ENCODE measurements around the gene MALAT1. TPM values are rescaled to one million over a fixed set of nuclear protein-coding genes. Genes with fewer than 3 reads are reported as not detected.
A peak's percentile ranks its signal among the peaks of the same experiment; 100 is the strongest.
"Not testable (repeated sequence)": the region's sequence is repeated elsewhere in the genome, so short reads cannot be mapped to it uniquely, and the experiment has no call there.

MALAT1 gene
- polyA plus RNA-seq, 4 donors: 155 to 454 (median 226) TPM

GRCh38 chr11:65518941-65519549 is 20.2 kb downstream of the MALAT1 start:
- peaks cover 0 to 22% (median 0%) of the 10 kb centered on the region in 3 donors for H3K4me1 ChIP-seq (ENCODE audit: control insufficient read depth in 3 of 3, insufficient read depth in 2 of 3, low read depth in 1 of 3, low read length in 2 of 3)
- not testable (repeated sequence) for H3K27me3 ChIP-seq (ENCODE audit: control insufficient read depth in 3 of 3, insufficient read depth in 3 of 3, low read length in 3 of 3); FAIRE-seq; H3K36me3 ChIP-seq (ENCODE audit: control insufficient read depth in 3 of 3, insufficient read depth in 2 of 3, low read depth in 1 of 3, low read length in 3 of 3); H3K27ac ChIP-seq (ENCODE audit: low read depth in 1 of 3, low read length in 2 of 3); H3K9me3 ChIP-seq (ENCODE audit: control insufficient read depth in 2 of 2, insufficient read depth in 1 of 2, low read depth in 1 of 2, low read length in 1 of 2); DNase-seq; H3K4me3 ChIP-seq (ENCODE audit: low read depth in 1 of 3, low read length in 3 of 3)
- 86 to 92% (median 92%) methylated on average over 5 to 8 of the region's 8 CpGs for WGBS, 3 donors

DNA sequence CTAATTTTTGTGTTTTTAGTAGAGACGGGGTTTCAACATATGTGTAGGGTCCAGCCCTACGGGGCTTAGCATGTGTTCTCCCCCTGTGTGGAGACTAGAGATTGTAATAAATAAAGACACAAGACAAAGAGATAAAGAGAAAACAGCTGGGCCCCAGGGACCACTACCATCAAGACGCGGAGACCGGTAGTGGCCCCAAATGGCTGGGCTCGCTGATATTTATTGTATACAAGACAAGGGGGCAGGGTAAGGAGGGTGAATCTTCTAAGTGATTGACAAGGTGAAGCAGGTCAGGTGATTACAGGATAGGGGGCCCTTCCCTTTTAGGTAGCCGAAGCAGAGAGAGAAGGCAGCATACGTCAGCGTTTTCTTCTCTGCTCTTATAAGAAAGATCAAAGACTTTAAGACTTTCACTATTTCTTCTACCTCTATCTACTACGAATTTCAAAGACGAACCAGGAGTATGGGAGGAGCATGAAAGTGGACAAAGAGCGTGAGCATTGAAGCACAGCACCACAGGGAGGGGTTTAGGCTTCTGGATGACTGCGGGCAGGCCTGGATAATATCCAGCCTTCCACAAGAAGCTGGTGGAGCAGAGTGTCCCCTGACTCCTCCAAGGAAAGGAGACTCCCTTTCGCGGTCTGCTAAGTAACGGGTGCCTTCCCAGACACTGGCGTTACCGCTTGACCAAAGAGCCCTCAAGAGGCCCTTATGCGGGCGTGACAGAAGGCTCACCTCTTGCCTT is 23.1 kb downstream of the MALAT1 start:
- not testable (repeated sequence) for DNase-seq; FAIRE-seq; H3K27me3 ChIP-seq (ENCODE audit: control insufficient read depth in 3 of 3, insufficient read depth in 3 of 3, low read length in 3 of 3); H3K9me3 ChIP-seq (ENCODE audit: control insufficient read depth in 2 of 2, insufficient read depth in 1 of 2, low read depth in 1 of 2, low read length in 1 of 2); H3K4me3 ChIP-seq (ENCODE audit: low read depth in 1 of 3, low read length in 3 of 3); H3K27ac ChIP-seq (ENCODE audit: low read depth in 1 of 3, low read length in 2 of 3)
- WGBS, 3 donors: 72 to 85% (median 80%) methylated on average over 20 of the region's 20 CpGs
- H3K36me3 ChIP-seq (ENCODE audit: control insufficient read depth in 3 of 3, insufficient read depth in 2 of 3, low read depth in 1 of 3, low read length in 3 of 3): peaks cover 0 to 15% (median 0%) of the 10 kb centered on the region in 3 donors
- H3K4me1 ChIP-seq (ENCODE audit: control insufficient read depth in 3 of 3, insufficient read depth in 2 of 3, low read depth in 1 of 3, low read length in 2 of 3): peaks cover 0 to 36% (median 0%) of the 10 kb centered on the region in 3 donors

DNA sequence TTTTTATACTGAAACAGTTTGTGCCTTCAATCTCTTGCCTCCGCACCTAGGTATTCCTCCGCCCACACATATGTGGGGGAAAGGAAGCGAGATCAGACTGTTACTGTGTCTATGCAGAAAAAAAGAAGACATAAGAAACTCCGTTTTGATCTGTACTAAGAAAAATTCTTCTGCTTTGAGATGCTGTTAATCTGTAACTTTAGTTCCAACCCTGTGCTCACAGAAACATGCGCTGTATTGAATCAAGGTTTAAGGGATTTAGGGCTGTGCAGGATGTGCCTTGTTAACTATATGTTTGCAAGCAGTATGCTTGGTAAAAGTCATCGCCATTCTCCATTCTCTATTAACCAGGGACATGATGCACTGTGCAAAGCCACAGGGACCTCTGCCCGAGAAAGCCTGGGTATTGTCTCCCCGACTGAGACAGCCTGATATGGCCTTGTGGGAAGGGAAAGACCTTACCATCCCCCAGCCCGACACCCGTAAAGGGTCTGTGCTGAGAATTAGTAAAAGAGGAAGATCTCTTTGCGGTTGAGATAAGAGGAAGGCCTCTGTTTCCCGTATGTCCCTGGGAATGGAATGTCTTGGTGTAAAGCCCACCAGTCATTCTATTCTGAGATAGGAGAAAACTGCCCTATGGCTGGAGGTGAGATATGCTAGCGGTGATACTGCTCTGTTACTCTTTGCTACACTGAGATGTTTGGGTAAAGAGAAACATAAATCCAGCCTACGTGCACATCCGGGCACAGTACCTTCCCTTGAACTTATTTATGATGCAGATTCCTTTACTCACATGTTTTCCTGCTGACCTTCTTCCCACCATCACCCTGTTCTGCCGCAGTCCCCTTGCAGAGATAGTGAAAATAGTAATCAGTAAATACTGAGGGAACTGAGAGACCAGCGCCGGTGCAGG is 24.1 kb downstream of the MALAT1 start:
- H3K9me3 ChIP-seq (ENCODE audit: control insufficient read depth in 2 of 2, insufficient read depth in 1 of 2, low read depth in 1 of 2, low read length in 1 of 2); H3K27me3 ChIP-seq (ENCODE audit: control insufficient read depth in 3 of 3, insufficient read depth in 3 of 3, low read length in 3 of 3); FAIRE-seq; H3K4me3 ChIP-seq (ENCODE audit: low read depth in 1 of 3, low read length in 3 of 3): not testable (repeated sequence)
- WGBS, 3 donors: 58 to 77% (median 68%) methylated on average over 18 of the region's 18 CpGs
- Histone ChIP-seq H3K27ac (ENCODE audit: low read depth in 1 of 3, low read length in 2 of 3) (peak overlapping the region in 2 of 3 donors; percentile 25 to 28), H3K4me1 (ENCODE audit: control insufficient read depth in 3 of 3, insufficient read depth in 2 of 3, low read depth in 1 of 3, low read length in 2 of 3) (peaks cover 0 to 36% (median 0%) of the 10 kb centered on the region in 3 donors), H3K36me3 (ENCODE audit: control insufficient read depth in 3 of 3, insufficient read depth in 2 of 3, low read depth in 1 of 3, low read length in 3 of 3) (peaks cover 0 to 25% (median 0%) of the 10 kb centered on the region in 3 donors)
- peak in 1 of 2 donors; percentile 37 for DNase-seq

DNA sequence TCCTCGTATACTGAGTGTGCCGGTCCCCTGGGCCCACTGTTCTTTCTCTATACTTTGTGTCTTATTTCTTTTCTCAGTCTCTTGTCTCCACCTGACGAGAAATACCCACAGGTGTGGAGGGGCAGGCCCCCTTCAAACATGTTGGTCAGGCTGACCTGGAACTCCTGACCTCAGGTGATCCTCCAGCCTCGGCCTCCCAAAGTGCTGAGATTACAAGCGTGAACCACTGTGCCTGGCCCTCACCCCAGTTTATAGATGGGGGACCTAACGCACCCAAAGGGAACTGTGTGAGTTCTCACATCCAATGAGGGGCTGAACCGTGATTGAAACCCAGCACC is 24.8 kb downstream of the MALAT1 start:
- not testable (repeated sequence) for FAIRE-seq; H3K4me3 ChIP-seq (ENCODE audit: low read depth in 1 of 3, low read length in 3 of 3); H3K27me3 ChIP-seq (ENCODE audit: control insufficient read depth in 3 of 3, insufficient read depth in 3 of 3, low read length in 3 of 3); H3K9me3 ChIP-seq (ENCODE audit: control insufficient read depth in 2 of 2, insufficient read depth in 1 of 2, low read depth in 1 of 2, low read length in 1 of 2); DNase-seq
- Histone ChIP-seq H3K27ac (ENCODE audit: low read depth in 1 of 3, low read length in 2 of 3) (peak overlapping the region in 1 of 3 donors; percentile 46), H3K36me3 (ENCODE audit: control insufficient read depth in 3 of 3, insufficient read depth in 2 of 3, low read depth in 1 of 3, low read length in 3 of 3) (peaks cover 0 to 31% (median 0%) of the 10 kb centered on the region in 3 donors), H3K4me1 (ENCODE audit: control insufficient read depth in 3 of 3, insufficient read depth in 2 of 3, low read depth in 1 of 3, low read length in 2 of 3) (peaks cover 0 to 36% (median 0%) of the 10 kb centered on the region in 3 donors)
- 83 to 91% (median 86%) methylated on average over 7 of the region's 7 CpGs for WGBS, 3 donors

- H3K27ac ChIP-seq (ENCODE audit: low read depth in 1 of 3, low read length in 2 of 3): peak overlapping the region; percentile 33 to 57 (median 46)
- FAIRE-seq: no peak
- WGBS, 3 donors: 23 to 35% (median 25%) methylated on average over 12 of the region's 12 CpGs
Observed at GRCh38 chr11:65524014-65524740, 25.3 kb downstream of the MALAT1 start.

GRCh38 chr11:65524741-65525545 is 26.1 kb downstream of the MALAT1 start, which contains the start of gene SCYL1:
TSS of gene SCYL1 (plus strand) at chr11:65525083. CDS start at chr11:65525154, 71 bp downstream.
- peak; percentile 74 to 82 for DNase-seq
- Histone ChIP-seq H3K27me3 (ENCODE audit: control insufficient read depth in 3 of 3, insufficient read depth in 3 of 3, low read length in 3 of 3) (no peaks in the 10 kb centered on the region), H3K36me3 (ENCODE audit: control insufficient read depth in 3 of 3, insufficient read depth in 2 of 3, low read depth in 1 of 3, low read length in 3 of 3) (peaks cover 0 to 44% (median 2%) of the 10 kb centered on the region in 3 donors), H3K27ac (ENCODE audit: low read depth in 1 of 3, low read length in 2 of 3) (peak within 1 kb of the TSS; percentile 64 to 89 (median 76)), H3K4me1 (ENCODE audit: control insufficient read depth in 3 of 3, insufficient read depth in 2 of 3, low read depth in 1 of 3, low read length in 2 of 3) (peaks cover 0 to 36% (median 0%) of the 10 kb centered on the region in 3 donors), H3K4me3 (ENCODE audit: low read depth in 1 of 3, low read length in 3 of 3) (peak within 1 kb of the TSS; percentile 73 to 98 (median 88)), H3K9me3 (ENCODE audit: control insufficient read depth in 2 of 2, insufficient read depth in 1 of 2, low read depth in 1 of 2, low read length in 1 of 2) (no peaks in the 10 kb centered on the region)
- WGBS, 3 donors: 0 to 1% (median 1%) methylated on average over 22 to 77 of the region's 82 CpGs
- no peak for FAIRE-seq

More at GRCh38 chr11:65524014-65524740, 25.3 kb downstream of the MALAT1 start:
- peak in 1 of 2 donors; percentile 66 for DNase-seq
- Histone ChIP-seq H3K4me3 (ENCODE audit: low read depth in 1 of 3, low read length in 3 of 3) (peak overlapping the region in 1 of 3 donors; percentile 26), H3K9me3 (ENCODE audit: control insufficient read depth in 2 of 2, insufficient read depth in 1 of 2, low read depth in 1 of 2, low read length in 1 of 2) (no peaks in the 10 kb centered on the region), H3K36me3 (ENCODE audit: control insufficient read depth in 3 of 3, insufficient read depth in 2 of 3, low read depth in 1 of 3, low read length in 3 of 3) (peaks cover 0 to 37% (median 2%) of the 10 kb centered on the region in 3 donors), H3K4me1 (ENCODE audit: control insufficient read depth in 3 of 3, insufficient read depth in 2 of 3, low read depth in 1 of 3, low read length in 2 of 3) (peaks cover 0 to 36% (median 0%) of the 10 kb centered on the region in 3 donors), H3K27me3 (ENCODE audit: control insufficient read depth in 3 of 3, insufficient read depth in 3 of 3, low read length in 3 of 3) (no peaks in the 10 kb centered on the region)
